Ascending aorta (tissue), 2 donors: ENCODE results near the gene IGSF6. TPM values are rescaled to one million over a fixed set of nuclear protein-coding genes. Genes with fewer than 3 reads are reported as not detected.

Experiments used
- DNase-seq, 2 donors: peaks; one replicate each; pipeline ENCODE4 v3.0.0-alpha.2; 2019; ENCODE audit warnings: low spot score in 2 of 2
- H3K27ac ChIP-seq, 2 donors: fragments of 200-600 bp; sonication (generic); one replicate each; pipeline ENCODE4 v1.5.1; 2016 to 2017; ENCODE audit warnings: mild to moderate bottlenecking in 1 of 2
- H3K27me3 ChIP-seq: fragments of 200-600 bp; sonication (generic); one replicate; pipeline ENCODE4 v1.5.1; 2017
- H3K36me3 ChIP-seq, 2 donors: fragments of 200-600 bp; sonication (generic); one replicate each; pipeline ENCODE4 v1.5.1; 2016
- H3K4me1 ChIP-seq, 2 donors: fragments of 200-600 bp; sonication (generic); one replicate each; pipeline ENCODE4 v1.5.1; 2016 to 2017; ENCODE audit warnings: mild to moderate bottlenecking in 1 of 2
- H3K4me3 ChIP-seq, 2 donors: fragments of 200-600 bp; sonication (generic); one replicate each; pipeline ENCODE4 v1.5.1; 2016 to 2017; ENCODE audit warnings: mild to moderate bottlenecking in 1 of 2
- H3K9me3 ChIP-seq, 2 donors: fragments of 200-600 bp; sonication (generic); one replicate each; pipeline ENCODE4 v1.5.1; 2016
- intact Hi-C: fragments of 100-400 bp; cut with DNase I; formaldehyde crosslinking; loops from one replicate; pipeline ENCODE4 v1.15.1; 2023
- total RNA-seq: library from RNA; depleted of rRNA; stranded (reverse); fragments of >200 nt; gene quantifications from one replicate; pipeline ENCODE4 v1.1.0, GENCODE V29; 2016
- TF ChIP-seq, protein P1 (sequence below), 3 experiments: fragments of 200-600 bp in 2 of 3; fragments of 450-650 bp in 1 of 3; sonication (generic) in 2 of 3; IDR thresholded peaks; one replicate each; pipeline ENCODE4 v1.5.1; 2016 to 2019; ENCODE audit warnings: antibody characterized with exemption in 3 of 3, mild to moderate bottlenecking in 1 of 3, moderate library complexity in 1 of 3

The IGSF6 gene
- total RNA-seq, 1 donor from 2014 or later, result 3.1 TPM

DNA sequence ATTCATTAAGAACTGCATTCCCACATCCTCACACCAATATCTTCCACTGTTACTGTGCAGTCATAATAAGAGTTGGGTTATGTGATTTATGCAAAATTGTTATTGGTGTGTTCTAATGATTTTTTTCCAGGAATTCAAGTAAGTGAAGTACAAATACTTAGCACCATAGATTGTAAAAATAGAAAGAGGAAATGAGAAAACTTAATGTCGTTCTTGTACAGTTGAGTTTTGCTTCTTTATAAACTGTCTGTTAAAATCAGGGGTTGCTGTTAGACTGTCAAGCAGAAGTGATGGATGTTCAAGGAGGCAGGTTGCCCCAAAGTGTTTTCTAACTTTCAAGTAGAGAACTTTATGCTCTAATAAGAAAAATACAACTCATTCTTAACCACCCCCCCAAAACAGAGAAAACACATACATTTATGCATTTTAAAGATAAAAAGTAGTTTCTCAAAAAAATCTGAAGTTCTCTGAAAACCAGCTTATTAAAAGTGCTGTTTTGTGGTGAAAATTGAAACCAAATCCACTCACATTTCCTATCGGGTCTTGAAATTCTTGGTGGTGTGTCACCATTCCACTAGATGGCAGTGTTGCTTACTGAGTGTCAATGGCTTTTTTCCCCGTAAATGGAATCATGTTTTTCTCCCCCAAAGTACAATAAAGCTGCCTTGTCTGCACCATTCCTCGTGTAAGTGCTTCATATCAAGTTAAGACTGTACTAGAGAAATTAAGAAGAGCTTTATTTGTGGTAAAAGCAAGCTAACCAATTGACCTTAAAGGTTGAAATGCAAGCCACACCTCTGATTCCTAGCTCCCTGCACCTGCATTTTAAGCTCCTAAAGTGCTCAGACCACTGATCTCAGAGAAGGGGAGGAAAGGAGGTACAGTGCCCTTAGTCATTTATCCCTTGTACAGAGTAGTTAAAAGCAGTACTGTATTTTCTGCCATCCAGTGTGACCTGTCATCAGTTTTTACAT, 4.7 kb upstream of the IGSF6 start:
- intact Hi-C loops, result no loop called here
- no peaks in the 10 kb centered on the region for H3K9me3 ChIP-seq
- no peaks in the 10 kb centered on the region for H3K4me1 ChIP-seq
- no peaks in the 10 kb centered on the region for H3K27me3 ChIP-seq
- peaks cover 0 to 9% of the 10 kb centered on the region in 2 donors for H3K36me3 ChIP-seq
- no peak overlapping the region for H3K4me3 ChIP-seq
- no peak overlapping the region for H3K27ac ChIP-seq
- DNase-seq, result no peak
- TF ChIP-seq, protein P1, sequence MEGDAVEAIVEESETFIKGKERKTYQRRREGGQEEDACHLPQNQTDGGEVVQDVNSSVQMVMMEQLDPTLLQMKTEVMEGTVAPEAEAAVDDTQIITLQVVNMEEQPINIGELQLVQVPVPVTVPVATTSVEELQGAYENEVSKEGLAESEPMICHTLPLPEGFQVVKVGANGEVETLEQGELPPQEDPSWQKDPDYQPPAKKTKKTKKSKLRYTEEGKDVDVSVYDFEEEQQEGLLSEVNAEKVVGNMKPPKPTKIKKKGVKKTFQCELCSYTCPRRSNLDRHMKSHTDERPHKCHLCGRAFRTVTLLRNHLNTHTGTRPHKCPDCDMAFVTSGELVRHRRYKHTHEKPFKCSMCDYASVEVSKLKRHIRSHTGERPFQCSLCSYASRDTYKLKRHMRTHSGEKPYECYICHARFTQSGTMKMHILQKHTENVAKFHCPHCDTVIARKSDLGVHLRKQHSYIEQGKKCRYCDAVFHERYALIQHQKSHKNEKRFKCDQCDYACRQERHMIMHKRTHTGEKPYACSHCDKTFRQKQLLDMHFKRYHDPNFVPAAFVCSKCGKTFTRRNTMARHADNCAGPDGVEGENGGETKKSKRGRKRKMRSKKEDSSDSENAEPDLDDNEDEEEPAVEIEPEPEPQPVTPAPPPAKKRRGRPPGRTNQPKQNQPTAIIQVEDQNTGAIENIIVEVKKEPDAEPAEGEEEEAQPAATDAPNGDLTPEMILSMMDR (IDR thresholded peaks at IDR 0.05), result peak; percentile 50 to 80 (median 66)

DNA sequence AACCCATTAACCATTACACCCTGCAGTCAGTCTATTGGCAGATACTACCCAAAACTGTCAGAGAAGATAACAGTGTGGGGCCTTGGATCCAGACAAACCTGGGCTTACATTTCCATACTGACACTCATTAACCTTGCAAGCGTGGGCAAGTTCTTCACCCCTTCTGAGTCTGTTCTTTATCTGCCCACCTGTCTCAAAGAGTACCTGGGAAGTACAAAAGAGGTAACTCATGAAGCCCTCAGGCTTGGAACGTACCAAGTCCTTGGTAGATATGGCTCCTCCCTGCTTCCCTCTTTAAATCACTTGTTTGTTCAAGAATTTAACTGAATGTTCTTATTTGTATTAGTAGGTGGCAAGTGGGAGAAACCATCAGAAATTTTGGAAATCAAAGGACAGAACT, 2.5 kb upstream of the IGSF6 start:
- TF ChIP-seq, protein P1 (IDR thresholded peaks at IDR 0.05), result no peak

DNA sequence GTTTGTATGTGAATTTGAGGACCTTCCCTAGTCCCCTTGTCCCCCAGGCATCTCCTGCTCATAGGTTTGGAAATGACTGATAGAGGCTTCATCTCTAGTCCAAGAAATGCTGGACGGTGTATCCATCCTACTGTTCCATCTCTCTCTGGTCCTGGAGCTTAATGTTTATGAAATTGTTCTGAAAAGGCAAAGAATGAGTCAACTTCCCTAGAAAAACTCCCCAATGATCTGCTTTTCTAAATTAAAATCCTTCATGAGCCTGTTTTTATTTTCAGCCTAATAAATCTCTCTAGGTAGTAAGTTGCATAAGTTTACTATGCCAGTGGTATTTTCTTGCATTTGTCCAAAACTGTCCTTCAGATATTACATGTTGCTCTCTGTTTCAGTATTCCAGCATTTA, 2.1 kb upstream of the IGSF6 start:
- TF ChIP-seq, protein P1 (IDR thresholded peaks at IDR 0.05), result no peak
- Histone ChIP-seq H3K36me3 (peaks cover 0 to 9% of the 10 kb centered on the region in 2 donors), H3K27ac (no peak overlapping the region), H3K27me3 (no peaks in the 10 kb centered on the region), H3K4me3 (no peak overlapping the region), H3K9me3 (no peaks in the 10 kb centered on the region), H3K4me1 (no peaks in the 10 kb centered on the region)
- intact Hi-C loops, result no loop called here
- DNase-seq, result no peak

More for the DNA sequence above, 2.5 kb upstream of the IGSF6 start:
- no peak for DNase-seq
- Histone ChIP-seq H3K27ac (no peak overlapping the region), H3K4me1 (no peaks in the 10 kb centered on the region), H3K4me3 (no peak overlapping the region), H3K9me3 (no peaks in the 10 kb centered on the region), H3K36me3 (peaks cover 0 to 9% of the 10 kb centered on the region in 2 donors), H3K27me3 (no peaks in the 10 kb centered on the region)
- intact Hi-C loops, result no loop called here

DNA sequence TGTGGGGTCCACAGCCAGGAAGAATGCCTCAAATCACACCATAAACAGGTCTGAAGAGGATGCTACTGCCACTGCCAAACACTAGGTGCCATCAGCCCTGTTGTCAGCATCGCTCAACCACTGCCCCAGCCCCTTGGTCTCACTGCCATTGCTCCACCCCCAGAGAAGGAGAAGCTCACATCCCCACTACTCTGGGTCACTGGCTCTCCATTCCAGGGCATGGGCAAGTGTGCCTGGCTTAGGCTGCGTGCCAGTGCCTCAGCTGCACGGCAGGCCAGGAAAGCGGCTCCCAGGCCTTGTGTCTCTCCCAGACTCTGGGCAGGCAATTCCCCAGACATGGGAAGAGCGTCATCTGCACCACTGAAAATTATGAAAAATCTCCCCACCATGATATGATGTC, 1.2 kb upstream of the IGSF6 start:
- TF ChIP-seq, protein P1 (IDR thresholded peaks at IDR 0.05), result no peak
- Histone ChIP-seq H3K27me3 (no peaks in the 10 kb centered on the region), H3K4me3 (no peak overlapping the region), H3K27ac (no peak overlapping the region), H3K36me3 (peaks cover 0 to 9% of the 10 kb centered on the region in 2 donors), H3K9me3 (no peaks in the 10 kb centered on the region), H3K4me1 (no peaks in the 10 kb centered on the region)
- DNase-seq, result no peak
- intact Hi-C loops, result no loop called here

DNA sequence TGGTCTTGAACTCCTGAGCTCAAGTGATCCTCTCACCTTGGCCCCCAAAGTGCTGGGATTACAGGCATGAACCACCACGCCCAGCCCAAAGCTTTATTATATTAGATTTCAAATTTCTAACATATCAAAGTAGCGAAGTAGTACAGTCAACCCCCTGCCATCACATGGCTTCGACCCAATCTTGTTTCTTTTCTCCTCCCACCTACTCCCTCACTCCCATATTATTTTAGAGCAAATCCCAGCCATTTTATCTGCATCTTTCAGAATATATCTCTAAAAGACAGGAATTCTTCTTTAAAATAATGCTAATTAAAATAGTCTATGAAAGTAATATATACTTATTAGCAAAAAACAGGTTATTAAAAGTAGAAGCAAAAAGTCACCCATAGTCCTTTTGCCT, 893 bp downstream of the IGSF6 start:
- no peak overlapping the region for H3K27ac ChIP-seq
- no peak overlapping the region for H3K4me3 ChIP-seq
- H3K4me1 ChIP-seq, result no peaks in the 10 kb centered on the region
- no peak for DNase-seq
- TF ChIP-seq, protein P1 (IDR thresholded peaks at IDR 0.05), result no peak
- no peaks in the 10 kb centered on the region for H3K27me3 ChIP-seq
- peaks cover 0 to 7% of the 10 kb centered on the region in 2 donors for H3K36me3 ChIP-seq
- intact Hi-C loops, result no loop called here
- no peaks in the 10 kb centered on the region for H3K9me3 ChIP-seq
